T-helper 1 cell treated with Interleukin-12 subunit alpha and Interleukin-12 subunit beta and Interleukin-4 antibody, amounts not matched to agents 30 ng/mL and 1 ng/mL, for 36 hours (primary cell): Measurements from ENCODE around the gene PPP1R3C. TPM values are rescaled to one million over a fixed set of nuclear protein-coding genes. Genes with fewer than 3 reads are reported as not detected.

ENCODE experiments used
- intact Hi-C: fragments of 100-400 bp; cut with micrococcal nuclease; formaldehyde crosslinking; loops from one replicate; pipeline ENCODE4 v1.15.1; 2024
- total RNA-seq: library from RNA; stranded (reverse); gene quantifications from 2 replicates; pipeline ENCODE4 v1.2.3, GENCODE V29; 2022

The PPP1R3C gene
- total RNA-seq, 1 donor from 2014 or later: 0.07 TPM

DNA sequence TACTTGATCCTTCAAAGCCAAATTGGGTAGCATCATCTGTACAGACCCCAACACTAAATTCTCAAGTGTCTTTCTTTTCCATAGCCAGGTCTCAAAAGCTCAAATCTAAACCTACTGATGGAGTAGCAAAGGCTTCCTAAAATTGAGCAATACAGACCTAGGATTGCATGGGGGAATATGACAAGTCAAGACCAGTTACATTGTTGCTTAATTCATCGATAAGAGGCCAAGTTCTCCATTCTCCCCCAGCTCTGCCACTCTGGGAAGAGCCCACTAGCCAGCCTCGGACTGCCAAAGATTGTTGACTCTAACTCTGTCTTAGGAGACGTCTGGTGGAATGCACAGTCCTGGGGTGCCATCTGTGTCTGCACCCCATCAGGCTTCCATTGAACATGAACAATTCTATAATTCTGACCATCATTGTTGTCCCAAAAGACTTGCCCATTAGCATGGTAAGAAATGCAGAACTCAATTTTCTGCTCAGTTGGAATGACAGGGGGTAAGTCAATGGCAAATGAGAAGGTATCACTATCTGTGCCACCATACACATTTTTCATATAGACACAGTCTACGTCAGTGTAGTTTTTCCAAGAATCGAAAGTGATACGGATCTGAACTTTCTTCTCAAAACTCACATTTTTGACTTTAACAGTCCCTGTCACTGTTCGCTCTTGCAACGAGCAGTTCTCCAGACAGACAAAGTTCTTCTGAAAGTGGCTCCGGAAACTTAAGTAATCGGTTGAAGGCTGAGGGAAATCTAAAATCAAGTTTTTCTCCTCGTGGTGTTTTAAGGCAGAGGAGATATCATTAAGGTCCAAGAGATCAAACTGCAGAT is 2.9 kb downstream of the PPP1R3C start:
- intact Hi-C loops: no loop called here

DNA sequence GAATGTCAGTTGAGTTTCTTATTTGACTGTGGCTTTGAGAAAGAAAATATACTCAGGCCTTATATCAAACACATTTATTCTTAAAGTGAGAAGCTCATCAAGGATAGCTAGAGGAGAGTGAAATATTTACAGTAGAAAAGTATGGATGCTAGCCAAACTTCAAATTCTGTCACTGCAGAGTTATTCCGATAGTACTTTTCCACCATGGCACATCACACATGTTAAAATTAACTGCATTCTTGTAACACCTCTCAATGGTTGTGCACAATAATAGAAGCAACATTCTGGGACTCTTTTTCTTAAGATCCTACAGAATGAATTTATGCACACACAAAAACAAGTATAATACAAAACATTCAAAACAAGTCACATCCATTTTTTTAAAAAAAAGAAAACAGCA is 4.5 kb downstream of the PPP1R3C start:
- intact Hi-C loops: no loop called here

DNA sequence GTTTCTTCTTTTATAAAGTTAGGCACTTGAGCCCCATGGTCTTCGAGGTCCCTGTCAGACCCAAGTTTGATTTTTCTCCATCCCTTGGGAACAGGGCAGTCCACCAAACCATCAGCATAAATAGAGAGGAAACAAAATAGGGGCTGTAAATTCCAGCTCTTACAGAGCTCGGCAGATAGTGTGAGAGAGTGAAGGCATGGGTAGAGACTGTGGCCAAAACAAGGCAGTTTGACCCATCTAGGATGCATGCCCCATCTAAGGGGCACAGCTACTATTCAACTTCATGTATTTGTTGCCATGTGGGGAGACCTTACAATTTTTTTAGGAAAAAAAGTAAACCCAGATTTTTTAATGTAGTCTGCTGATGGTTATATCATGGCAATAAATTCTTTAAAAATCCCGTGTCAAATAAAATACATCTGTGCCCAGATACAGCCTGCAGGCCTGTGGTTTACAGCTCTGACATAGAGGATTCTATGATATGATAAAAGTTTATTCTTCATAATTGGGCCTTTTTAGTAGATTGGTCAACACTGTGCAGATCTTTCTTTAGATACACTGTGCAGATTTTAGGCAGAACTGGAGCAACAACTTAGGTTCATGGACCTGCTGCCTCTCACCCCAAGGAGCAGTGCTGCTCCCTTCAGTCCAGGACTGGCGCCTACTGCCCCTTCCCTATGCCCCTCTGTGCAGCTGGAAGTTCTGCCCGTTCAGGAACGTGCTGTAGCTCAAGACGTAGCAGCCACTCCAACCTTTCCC is 5.3 kb downstream of the PPP1R3C start:
- intact Hi-C loops: no loop called here

DNA sequence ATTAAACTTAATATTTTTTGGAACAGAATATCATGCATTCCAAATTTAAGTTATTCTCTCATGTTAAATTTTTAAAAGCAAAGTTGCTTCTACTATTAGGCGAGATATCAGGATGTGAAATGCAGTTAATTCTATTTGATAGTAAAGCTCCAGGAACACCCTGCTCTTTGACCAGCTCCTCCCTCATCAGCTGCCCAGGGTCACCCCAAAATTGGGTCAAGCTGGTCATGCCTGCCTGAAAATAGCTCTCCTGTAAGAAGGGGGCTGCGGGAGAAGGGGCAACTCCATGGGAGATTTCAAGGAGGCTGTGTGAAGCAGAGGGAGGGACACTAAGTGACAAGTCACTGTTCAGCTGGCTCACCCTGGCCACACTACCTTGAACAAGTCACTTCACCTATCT is 5.9 kb downstream of the PPP1R3C start:
- intact Hi-C loops: no loop called here

DNA sequence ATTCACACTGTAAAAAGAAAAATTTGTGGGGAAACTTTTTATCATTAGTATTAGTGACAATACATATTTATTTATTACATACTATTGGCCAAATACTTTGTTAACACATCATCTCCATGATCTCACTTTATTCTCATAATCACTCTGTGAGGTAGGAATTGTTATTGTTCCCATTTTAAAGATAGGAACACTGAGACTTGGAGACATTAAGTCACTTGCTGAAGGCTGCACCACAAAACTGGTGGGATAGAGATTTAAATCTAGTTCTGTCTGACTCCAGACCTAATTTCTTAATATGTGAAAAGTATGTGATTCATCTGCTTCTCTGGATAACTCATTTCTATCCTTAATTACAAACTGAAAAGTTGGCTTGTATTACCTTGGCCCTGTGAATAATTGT is 8.2 kb downstream of the PPP1R3C start:
- intact Hi-C loops: no loop called here

DNA sequence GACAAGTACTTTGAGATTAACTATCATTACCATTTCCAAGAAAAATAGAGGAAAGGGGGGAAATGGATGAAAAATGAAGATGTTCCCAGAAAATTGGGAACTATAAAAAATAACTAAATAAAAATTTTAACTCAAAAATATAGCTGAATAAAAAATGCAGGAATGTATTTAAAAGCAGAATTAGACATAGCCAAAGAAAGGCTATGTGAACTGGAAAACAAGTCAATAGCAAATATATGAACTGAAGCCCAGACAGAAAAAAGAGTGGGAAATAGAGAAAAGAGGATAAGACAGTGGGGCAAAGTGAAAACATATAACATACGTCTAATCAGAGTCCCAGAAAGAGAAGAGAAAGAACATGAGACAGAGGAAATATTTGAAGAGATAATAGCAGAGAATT is 10.3 kb downstream of the PPP1R3C start:
- intact Hi-C loops: no loop called here

DNA sequence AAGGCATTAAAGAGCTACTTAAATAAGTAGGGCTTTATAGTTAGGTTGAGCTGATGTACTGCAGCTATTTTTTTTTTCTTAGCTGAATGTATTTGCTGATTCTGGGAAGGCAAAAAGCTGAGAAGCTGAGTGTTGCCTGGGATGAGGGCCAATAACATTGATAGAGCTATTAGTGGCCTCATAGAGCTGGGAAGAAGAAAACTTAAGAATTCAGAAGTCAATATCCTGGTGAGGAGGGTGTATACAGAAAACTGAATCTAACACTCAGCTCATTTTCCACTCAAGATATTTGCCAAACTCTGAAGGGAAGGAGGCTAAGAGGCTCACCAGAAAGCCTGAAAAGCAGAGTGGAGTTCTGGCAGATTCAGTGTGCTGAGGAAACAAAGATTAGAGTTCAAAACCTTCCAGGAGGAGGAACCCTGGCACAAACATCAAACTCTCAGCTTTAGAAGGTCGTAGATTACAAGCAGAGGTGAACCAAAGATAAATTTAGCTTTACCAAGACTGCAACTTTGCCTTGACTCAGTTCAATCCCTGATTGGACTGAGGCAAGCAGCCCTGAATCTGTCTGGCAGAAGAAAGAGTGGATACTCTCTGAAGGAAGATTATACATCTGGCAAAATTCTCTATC is 11.3 kb downstream of the PPP1R3C start:
- intact Hi-C loops: no loop called here

DNA sequence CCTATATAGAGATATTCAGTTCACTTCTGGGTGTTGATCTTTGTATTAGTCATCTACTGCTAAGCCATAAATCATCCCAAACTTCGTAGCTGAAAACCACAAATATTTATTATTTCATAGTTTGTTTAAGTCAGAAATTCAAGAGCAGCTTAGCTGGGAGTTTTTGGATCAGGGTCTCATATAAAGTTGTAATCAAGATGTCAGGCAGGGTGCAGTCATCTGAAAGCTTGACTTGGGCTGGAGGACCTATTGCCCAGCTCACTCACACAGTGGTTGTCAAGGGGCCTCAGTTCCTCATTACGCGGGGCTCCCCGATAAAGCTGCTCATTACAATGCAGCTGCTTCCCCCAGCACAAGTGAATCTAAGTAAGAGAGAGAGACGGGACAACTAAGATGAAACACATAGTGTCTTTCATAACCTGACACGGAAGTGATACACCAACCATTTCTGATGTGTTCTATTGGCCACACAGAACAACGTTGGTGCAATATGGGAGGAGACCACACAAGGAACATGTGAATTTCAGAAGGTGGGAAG is 15.7 kb downstream of the PPP1R3C start:
- intact Hi-C loops: no loop called here

DNA sequence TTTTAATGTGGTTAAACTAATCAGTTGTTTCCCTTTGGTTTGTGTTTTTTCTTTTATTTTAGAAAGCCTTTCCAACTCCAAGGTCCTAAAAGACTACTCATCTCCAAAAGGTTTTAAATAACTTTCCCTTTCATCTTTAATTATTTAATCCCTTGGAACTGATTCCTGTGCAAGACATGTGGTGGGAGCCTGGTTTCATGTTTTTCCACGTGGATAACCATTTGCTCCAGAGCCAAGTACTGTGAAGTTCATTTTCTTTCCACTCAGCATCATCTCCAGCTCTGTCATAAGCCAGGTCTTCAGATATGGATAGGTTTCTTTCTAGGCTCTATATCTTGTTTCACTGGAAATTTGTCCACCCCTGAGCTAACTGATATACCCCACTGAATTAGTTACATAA is 16.7 kb downstream of the PPP1R3C start:
- intact Hi-C loops: no loop called here

DNA sequence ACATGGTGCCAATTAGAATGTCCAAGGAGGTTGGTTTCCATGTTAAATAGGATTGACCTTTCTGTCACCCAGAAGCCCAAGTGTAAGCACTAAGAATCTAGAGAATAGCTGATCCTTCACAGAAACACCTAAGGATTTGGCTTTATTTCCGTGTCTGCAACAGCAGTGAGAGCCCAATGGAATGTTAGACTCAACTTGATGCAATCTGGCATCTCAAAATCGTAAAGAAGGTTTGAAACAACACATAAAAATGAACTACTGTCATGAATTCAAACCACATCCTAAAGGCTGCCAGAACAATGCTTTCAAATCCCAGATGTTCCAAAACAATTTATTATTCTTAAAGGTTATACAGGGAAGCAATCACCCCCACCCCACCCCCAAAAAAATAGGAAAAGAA is 18.6 kb downstream of the PPP1R3C start:
- intact Hi-C loops: no loop called here

DNA sequence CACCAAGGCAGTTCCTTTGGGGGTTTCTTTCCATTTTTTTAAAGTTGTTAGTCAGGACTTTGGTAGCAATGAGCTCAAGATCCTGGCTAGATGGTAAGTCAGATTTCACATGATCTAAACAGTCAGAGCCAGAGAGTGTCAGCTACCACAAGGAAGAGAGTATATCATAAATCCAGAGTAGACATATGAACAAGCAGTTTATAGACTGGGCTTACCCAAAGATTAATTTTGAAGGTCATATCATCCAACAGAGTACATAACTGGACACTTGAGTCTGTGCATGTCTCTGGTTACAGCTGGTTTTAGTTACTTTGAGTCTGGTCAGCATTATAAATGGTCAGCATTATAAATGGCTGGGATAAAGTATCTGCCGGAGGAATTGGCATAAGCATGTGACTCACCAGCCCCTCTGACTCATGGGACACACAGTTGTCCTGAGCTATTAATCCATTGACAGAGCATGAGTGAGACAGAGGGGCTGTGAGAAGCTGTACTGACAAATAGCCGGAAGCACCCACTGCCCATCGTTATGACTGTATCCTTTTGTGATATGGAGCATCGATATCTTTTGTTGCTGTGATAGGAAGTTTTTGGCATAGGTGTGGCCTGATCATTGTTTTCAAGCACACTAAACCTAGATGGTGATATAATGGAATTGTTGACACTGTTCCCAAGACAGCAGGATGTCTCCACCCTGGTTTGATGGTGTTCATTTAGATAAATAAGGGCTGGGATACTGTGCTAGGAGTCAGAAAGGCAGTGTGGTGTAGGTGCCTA is 19.3 kb downstream of the PPP1R3C start:
- intact Hi-C loops: no loop called here

DNA sequence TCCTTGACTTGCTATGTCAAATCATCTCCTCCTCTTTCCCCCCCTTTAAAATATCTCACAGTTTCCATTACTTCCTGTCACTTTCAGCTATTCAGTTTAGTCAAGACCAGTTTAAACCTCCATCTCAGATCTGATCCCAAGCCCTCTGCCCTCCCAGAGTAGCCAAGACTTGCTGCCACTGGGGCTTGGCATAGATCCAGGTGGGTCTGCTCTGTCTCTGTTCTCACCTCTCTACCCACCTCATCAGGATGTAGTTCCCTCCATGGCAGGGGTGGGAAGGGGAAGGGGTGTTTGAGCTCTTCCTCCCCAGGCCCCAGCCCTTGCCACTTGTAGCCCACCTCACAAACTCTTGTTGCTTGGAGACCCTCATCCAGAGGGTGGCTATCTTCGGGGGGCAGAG is 22.0 kb downstream of the PPP1R3C start:
- intact Hi-C loops: no loop called here

DNA sequence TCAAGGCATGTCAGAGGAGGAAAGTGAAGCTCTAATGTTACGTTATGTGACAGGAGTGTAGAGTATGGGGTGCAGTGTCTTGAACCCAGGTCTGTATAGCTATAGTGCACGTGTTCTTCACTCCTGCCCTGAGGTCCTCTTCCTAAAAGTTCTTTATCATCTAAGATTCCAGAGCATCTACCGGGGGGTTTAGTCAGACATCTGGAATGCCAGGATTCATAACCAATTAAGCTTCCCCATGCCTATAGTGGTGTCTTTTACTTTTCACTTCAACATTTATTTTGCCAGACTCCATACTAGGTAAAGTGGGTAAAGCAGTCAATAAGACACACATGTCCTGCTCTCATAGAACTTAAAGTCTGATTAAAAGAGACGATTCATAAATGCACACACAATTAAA is 22.4 kb downstream of the PPP1R3C start:
- intact Hi-C loops: no loop called here

DNA sequence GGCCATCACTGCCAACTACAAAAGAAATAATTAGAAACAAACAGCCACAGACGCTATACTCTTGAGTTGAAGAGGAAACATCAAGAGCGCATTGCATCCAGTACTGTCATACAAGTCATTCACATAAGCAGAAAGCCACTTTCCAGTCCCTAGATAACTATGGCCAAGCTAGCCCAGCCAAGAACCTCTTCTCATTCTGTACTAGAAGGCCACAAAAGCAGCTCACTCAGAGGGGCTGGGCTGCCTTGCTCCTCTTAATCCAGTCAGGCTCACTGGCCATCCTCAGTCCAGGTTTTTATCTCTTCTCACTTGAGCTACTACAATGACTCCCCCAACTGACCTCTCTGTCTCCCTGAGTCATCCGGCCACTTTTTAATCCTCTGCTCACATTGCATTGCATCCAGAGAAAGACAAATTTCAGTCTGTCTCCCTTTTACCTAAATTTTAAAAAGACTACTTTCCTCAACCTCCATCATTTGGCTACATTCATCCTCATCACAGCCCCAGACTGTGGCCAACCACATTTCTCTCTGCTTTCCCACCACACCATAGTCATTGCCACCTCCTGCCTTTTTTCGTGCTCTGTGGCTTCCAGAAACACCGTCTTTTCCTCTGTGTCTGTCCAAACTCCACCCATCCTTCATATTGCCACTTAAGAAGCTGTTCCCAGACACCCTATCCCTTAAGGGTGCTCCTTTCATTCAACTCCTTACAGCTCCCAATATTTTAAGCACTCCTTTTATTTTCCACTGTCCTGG is 25.0 kb downstream of the PPP1R3C start:
- intact Hi-C loops: no loop called here

DNA sequence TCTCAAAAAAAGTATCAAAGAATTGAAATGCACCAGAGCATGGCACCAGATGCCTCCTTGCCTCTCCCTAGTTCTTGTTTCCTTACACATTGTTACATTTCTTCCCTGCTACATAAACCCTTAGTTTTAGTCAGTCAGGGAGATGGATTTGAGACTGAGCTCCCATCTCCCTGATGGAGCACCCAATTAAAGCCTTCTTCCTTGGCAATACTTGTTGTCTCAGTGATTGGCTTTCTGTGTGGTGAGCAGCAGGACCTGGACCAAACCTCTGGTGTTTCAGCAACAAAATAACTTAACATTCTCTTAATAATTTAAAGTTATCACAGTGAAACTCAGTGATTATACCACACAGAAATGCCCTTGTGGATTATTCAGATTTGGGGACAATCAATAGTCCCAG is 26.9 kb downstream of the PPP1R3C start:
- intact Hi-C loops: no loop called here

DNA sequence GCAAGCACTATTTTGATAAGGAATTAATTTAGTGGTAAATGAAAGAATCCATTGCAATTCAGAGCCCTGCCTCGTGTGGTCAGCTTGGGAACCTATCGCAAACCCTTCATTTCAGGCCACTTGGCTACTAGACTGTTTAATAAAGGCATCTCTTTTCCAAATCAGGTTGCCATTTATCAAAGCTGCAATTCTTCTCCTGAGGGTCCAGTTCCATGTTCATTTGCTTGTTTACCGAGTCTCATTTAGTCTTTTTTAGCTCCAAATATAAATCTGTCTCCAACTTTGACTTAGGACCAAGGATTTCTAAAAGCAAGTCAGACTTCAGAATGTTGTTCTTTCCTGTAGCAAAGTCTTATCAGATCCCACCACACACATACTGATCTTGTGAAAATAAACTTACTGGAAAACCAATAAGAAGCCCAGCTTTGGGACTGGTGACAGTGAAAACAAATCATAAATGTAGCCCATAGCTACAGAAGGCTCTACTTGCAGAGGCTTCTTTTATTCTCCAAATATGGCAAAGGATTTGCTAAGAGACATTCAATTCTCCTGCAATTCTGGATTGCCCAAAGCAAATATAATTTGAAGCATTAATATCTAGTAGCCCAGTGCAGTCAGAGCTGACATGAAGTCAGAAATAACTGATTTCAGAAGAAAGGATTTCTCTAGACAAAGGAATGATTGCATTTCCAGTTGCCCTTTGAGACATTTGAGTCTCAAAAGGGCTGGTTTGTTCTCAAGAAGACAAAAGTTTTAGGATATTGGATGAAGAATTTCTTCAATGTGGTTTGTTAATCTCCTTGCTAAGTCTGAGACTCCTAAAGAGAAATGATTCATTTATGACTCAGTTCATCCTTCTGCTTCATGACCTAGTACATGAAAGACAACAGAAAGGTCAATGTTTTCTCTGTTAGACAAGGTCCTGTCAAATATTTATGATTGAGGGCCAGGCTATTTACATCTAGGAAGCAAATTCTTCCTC is 28.0 kb downstream of the PPP1R3C start:
- intact Hi-C loops: no loop called here

DNA sequence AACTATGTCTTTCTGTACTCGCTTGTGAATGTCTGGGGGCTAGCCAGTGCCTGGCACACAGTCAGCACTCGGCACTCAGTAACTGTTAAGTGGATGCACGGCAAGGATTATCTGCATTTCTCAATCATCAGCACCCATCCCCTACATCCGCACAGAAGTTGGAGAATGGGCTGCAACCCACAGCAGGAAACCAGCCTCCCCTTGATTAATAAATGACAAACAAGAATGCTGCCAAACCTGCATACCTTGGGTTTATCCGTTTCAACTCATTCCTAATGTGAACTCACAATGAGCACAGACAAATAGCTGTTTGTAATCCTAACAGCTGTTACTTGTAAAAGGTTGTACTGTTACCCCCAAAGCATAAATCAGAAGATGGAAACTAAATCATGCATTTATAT is 28.9 kb downstream of the PPP1R3C start:
- intact Hi-C loops: no loop called here

DNA sequence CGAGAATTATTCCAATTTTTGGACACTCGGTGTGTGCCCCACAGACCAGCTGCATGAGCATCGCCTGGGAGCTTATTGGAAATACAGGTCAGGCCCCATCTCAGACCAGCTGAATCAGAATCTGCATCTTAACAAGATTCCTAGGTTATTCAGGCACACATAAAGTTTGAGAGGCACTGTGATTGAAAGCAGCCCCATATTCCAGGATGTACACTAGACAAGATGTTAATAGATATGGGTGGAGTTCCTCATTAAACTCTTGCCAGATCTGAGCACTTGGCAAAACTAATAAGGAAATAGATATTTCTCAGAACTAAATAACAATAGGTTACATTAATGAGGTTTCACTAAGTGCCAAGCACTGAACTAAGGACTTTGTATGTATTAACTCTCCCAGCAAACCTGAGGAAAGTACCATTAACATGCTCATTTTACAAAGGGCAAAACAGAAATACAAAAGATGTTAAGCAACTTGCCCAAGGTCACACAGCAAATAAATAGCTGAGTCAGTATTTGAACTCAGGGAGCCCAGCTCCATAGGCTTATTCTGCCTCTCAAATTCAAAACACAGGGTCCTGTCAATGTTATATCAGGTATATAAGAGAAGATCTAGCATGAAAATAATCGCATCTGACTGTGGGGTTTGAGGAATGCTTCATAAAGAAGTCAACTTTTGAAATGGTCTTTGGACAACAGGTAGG is 29.9 kb downstream of the PPP1R3C start:
- intact Hi-C loops: no loop called here

DNA sequence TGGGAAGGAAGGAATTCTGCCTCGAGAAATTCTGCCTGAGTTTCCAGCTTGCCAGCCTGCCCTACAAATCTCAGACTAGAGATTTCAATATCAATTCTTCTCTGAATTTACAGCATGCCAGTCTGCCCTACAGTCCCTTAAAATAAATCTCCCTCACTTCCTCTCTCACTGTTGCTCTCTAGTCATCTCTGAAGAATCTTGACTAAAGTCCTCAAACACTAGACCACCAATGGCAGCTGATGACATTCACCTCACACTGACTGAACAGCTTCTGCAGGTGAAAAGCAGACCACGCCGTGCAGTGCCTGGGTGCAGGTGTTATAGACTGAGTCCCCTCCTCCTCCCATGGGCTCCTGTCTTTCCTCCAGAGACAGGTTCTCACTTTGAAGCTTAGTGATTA is 30.4 kb downstream of the PPP1R3C start:
- intact Hi-C loops: no loop called here
